GM21528 (cell line): ENCODE measurements around the gene ULK3.

Experiments used
- ATAC-seq: cut with Tn5 transposase; IDR thresholded peaks from one replicate; pipeline ENCODE4 v1.9.1; 2021; ENCODE audit warnings: mild to moderate bottlenecking, moderate library complexity; ENCODE audit not compliant: unreplicated experiment, low FRiP score

ULK3 gene

DNA sequence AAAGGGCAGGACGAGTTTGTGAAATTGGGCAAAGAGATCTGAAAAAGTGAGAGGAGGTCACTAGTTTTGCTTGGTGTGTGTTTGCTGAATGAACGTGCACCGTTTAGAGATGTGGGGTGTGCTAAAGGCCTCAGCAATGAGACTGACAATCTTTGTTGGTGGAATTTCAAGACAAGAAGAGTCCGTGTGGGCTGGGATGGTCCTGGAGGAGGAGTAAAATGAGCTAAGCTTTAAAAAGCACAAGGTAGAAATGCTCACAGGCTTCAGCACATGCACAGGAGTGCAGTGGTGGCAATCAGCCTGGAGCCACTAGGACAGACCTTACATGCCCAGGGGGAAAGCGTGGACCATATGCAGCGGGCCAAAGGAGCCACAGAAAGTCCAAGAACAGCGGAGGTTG, 18.0 kb downstream of the ULK3 start:
- ATAC-seq, result no peak

DNA sequence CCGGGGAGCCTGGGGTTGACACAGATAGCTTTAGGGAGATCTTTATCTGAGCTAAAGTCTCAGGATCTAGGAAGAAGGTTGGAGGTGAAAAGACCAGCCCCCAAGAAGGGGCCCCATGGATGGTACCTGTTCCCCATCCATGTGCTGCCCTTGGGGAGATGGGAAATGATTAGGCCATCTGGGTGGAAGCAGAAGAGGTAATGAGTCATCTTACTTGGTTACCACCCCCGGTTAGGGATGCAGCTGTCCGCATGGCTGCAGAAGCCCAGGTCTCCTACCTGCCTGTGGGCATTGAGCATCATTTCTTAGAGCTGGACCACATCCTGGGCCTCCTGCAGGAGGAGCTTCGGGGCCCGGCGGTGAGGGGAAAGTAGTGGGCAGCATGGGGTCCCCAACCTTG, 19.6 kb downstream of the ULK3 start:
- no peak for ATAC-seq

DNA sequence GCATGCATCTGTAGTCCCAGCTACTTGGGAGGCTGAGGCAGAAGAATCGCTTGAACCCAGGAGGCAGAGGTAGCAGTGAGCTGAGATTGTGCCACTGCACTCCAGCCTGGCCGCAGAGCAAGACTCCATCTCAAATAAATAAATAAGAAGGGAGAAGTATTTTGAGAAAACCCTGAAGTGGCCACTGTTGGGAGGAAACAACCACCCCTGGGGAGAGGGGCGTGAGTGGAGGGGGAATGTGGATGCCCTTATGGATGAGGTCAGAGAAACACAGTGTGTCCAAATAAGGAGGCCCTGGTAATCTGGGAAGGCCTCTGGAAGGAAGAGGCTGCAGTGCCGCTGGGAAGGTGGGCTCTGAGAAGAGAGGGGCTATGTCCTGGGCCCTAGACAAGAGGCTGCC, 20.7 kb downstream of the ULK3 start:
- ATAC-seq, result no peak

DNA sequence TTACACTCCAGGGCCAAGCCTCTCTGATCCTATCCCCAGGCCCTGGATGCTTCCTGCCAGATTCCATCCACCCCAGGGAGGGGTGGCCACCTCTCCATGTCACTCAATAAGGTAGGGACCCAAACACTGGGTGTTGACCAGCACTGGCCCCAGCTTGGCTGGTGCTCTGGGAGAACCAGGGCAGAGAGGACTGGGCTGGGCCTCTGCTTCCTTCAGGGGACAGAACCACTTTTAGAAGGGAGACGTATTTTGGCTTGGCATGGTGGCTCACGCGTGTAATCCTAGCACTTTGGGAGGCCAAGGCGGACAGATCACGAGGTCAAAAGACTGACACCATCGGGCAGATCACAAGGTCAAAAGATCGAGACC, 21.2 kb downstream of the ULK3 start:
- no peak for ATAC-seq

DNA sequence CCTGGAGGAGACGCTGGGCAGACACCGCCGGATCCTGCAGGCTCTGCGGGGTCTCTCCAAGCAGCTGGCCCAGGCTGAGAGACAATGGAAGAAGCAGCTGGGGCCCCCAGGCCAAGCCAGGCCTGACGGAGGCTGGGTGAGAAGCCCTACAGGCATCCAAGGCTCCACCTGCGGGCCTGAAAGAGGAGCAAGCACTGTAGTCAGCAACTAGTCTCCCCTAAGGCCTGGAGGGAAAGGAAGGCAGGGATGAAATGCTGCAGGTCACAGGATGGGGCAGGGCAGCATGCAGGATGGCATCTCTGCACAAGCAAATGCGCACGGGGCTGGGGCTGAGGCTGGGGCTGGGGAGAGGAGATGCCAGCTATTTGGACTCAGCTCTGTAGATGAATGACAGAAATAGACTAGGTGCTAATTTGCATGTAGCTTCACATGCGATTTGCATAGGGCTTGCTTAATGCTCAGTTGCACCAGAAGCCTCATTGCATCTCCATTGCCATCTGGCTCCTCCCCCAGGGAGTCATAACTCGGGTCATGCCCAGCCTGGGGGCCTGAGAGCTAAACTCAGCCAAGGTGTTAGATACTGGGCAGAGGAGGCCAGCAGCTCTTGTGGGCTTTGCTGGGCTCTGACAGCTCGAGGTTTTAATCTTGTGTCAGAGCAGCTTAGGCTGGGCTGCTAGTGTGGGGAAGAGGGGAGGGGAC, 21.7 kb downstream of the ULK3 start:
- peak; percentile 60 for ATAC-seq

DNA sequence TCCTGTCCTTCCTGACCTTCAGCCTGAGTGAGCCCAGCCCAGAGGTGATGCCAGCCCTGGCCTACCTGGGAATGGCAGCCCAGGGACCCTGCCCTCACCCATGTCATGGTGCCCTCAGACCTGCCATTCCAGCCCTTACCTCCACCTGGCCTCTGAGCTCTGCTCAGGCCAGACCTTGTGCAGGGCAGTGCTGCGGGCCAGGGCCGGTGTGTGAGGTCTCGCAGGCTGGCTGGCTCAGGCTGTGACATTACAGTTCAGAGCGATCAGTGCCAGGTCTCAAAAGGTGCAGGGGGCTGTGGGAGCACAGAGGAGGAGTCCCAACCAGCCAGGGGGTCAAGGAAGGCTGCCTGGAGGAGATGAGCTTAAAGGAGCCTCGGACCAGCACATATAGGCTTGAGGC, 22.9 kb downstream of the ULK3 start:
- no peak for ATAC-seq

DNA sequence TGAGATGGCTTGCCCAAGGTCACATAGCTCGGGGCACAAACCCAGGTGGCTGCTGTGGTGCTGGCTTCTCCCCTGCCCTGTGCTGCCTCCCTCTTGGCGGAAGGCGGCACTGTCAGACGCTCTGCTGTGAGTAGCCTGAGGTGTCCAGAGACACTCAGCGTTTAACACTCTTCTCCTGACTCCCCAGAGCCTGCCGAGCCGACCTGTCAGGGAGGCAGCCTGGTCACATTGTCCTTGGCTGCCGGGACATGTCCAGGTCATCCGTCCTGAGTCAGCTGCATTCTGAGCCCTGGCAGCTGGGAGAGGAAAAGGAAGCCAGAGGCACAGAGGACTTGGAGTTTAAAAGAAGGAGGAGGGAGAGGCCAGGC, 25.6 kb downstream of the ULK3 start:
- ATAC-seq, result no peak

DNA sequence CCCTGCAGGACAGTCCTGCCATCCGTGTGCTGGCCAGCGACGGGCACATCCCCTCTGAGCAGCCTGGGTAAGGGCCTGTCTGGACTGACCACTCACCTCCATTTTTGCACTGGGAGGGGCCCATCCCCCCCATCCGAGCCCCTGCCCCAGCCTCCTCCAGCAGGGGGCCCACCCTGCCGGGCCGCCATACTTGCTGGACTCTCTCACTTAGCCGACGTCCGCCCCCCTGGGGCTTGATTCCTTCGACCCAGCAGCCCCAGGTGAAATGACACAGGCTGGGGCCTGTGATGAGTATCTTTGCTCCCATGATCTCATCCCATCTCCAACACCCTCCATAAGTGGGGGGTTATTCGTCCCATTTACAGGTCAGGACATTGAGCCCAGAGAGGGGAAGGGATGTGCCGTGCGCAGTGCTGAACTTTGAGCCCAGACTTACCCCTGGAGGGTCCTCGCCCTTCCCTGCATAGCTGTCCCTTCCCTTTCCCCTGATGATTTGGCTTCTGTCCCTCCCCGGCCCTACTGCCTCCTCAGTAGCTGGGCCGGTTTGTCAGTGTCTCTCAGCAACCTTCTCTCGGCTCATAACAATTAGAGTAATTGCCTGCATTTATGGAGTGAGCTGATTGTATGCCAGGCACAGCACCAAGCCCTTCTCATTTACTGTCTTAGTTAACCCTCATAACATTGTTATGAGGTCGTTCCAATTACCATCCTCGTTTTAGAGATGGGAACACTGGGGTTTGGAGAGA, 26.2 kb downstream of the ULK3 start:
- no peak for ATAC-seq

DNA sequence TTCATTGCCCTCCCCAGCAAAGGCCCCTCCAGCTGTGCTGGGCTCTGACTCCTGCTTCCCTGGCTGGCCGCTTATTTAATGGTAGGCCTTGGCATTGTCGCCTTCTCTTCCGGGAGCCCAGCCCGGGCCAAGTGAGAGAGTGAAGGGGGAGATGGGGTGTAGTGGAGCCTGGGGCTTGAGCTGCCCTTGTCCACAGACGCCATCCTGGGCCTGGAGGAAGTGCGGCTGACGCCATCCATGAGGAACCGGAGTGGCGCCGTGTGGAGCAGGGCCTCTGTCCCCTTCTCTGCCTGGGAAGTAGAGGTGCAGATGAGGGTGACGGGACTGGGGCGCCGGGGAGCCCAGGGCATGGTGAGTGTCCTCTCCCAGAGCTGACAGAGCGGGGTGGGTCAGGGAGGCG, 27.0 kb downstream of the ULK3 start:
- no peak for ATAC-seq

DNA sequence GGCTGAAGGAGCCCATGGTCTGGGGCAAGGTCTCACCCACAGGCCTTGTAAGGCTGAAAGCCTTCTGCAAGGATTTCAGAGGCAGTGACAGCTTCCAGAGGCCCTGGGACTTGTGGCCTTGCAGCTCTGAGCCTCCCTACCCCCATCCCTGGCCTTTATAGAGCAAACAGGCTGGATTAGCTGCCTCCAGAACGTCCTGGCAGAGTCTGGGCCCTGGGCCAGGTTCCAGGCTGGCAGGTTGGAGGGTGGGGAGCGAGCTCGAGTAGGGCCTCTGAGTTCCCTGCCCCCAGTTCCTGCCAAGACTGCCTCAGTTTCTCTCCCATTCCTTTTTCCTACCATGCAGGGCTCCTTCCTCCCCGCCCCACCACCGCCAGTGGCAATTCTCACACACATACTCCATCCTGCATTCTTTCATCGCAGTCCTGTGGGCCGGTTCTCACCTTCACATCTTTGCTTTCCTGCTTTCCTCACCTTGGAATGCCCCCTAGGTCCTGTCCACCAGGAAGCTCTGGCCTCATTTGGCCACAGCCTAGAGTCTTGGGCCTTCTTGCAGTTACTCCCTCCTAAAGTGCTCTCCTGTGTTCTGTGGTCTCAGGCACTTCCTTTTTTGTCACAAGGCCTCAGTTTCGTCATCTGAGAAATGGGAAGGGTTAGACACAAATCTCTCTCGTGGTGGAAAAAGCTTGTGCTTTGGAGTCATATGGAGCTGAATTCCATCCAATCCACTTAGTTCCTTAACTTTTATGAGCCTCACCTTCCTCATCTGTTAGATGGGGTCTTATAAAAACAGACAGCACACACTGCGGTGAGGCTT, 27.6 kb downstream of the ULK3 start:
- ATAC-seq, result no peak

DNA sequence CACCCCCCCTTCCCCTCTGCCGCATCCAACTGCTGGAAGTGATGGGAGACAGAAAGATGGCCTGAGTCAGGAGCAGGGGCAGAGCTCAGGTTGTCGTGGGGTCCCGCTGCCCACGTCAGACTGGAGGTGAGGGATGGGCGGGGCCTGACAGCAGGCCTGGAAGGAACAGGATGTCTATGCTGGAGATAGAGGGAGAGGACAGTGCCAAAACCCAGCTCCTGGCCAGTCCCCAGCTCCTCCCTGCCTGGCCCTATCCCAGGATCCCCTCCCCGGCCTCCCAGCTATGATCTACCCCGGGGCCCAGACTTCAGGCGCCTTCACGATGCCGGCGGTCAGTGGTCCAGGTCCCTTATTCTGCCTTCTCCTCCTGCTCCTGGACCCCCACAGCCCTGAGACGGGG, 30.4 kb downstream of the ULK3 start, which contains the start of gene LMAN1L:
Gene LMAN1L, plus strand, starts transcription at position 303 of the 400 bp plus-strand sequence. Its CDS starts 20 bp downstream, at position 323.
- no peak for ATAC-seq

DNA sequence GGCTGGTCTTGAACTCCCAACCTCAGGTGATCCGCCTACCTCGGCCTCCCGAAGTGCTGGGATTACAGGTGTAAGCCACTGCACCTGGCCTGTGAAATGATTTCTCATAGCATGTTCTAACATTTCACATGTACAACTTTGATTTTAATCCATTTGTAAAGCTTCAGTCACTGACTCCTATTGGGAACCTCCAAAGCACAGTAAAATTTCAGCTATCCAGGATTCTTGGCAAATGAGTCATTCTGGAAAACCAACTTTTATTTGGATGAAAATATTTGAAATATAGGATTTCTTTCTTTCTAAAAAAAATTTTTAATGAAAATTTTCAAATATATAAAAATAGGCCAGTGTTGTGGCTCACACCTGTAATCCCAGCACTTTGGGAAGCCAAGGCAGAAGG, 33.0 kb downstream of the ULK3 start:
- ATAC-seq, result no peak

DNA sequence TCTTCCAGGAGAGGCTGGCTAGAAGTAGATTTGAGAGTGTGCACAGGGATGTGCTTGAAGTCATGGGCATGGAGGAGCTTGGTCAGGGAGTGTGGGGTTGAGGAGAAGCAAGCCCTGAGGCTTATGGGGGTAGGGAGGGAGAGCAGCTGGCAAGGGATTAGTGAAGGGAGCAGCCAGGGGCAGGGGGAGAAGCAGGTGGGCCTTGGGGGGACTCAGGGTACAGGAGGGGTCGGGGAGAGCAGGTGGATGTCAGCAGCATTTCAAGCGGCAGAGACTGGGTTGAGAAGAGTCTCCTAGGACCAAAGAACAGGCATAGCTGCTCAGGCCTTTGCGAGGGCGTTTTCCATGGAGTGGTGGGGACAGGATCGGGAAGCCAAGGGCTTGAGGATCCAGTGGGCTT, 33.7 kb downstream of the ULK3 start:
- ATAC-seq, result no peak

DNA sequence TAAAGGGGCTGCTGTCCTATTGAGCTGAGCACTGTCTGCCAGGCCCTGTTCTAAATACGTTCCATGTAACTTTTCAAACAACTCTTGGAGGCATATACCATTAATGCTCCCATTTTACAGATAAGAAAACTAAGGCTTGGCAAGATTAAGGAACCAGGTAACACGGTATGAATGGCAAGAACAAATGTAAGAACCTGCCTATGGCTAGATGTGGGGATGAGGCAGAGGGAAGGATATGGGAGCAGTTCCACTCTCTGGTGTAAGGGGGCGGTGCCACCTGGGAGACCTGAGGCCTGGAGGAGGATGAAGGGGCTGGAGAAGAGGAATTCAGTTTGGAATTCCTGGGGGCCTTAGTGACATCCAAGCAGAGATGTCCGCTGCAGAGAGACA, 34.1 kb downstream of the ULK3 start:
- no peak for ATAC-seq

DNA sequence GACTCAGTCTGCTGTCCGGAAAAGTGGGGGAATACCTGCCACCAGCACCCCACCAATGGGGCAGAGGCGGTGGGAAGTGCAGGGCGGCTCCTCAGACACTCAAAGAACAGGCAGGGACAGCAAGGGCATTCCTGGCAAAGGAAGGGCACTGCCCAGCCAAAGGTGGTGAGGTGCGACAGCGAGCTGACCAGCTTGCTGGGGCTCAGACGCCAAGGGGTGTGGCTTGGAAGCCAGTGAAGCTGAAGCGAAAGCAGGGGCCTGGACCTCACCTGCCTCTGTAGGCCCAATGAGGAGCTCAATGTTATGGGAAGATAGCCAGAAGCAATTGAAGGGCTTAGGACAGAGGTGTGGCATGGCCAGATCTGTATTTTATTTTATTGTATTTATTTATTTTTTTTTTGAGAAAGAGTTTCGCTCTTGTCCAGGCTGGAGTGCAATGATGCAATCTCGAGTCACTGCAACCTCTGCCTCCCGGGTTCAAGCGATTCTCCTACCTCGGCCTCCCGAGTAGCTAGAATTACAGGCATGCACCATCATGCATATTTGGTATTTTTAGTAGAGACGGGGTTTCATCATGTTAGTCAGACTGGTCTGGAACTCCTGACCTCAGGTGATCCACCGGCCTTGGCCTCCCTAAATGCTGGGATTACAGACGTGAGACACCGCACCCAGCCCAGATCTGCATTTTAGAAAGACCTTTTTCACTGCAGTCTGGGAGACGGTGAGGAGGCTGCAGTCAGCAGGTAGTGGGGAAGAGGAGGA, 34.7 kb downstream of the ULK3 start:
- no peak for ATAC-seq

DNA sequence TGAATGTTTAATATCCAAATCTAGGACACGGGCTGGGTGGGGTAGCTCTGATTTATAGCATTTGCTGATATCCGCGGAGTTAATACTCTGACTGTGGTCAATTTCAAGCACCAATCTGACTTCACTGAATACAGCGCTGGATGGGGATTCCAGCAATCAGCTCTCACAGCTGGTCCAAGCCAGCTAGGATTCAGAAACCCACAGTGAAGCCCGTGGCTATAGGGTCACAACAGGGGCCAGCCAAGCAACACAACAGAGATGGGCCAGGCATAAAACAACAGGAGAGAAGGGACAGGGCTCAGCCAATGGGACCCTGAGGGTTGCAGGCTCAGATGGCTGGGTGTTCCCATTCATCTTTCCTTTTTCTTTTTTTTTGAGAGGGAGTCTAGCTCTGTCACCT, 35.7 kb downstream of the ULK3 start:
- ATAC-seq, result no peak

DNA sequence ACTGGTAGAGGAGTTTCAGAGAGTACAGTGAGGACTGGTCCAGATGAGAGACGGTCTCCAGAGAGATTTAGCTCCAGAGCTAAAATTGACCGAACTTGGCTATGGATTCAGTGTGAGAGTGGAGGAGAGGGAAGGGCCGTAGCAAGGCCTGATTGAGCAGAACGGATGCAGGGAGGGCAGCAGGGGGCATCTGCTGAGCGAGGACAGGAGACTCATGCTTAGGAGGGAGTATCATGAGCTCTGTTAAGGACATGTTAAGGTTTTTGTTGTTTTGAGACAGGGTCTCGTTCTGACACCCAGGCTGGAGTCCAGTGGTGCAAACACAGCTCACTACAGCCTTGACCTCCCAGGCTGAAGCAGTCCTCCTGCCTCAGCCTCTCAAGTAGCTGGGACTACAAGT, 38.0 kb downstream of the ULK3 start:
- ATAC-seq, result no peak

DNA sequence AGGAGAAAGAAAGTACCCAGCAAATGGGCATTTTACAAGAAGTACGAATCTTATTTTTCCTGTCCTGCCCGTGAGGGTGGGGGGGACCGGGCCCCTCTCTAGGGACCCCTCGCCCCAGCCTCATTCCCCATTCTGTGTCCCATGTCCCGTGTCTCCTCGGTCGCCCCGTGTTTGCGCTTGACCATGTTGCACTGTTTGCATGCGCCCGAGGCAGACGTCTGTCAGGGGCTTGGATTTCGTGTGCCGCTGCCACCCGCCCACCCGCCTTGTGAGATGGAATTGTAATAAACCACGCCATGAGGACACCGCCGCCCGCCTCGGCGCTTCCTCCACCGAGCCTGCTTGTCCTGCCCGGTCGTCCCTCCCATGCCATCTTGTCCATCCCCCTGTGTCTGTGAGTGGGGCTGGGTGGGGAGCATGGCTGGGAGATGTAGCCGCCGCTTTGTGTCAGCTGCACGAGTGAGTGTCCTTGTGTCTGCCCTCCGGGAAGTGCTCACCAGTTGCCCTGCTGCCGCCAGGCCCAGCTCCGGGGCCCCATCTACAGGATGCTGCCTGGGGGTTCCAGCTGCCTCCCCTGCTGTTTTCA, 40.0 kb downstream of the ULK3 start:
- ATAC-seq, result no peak

DNA sequence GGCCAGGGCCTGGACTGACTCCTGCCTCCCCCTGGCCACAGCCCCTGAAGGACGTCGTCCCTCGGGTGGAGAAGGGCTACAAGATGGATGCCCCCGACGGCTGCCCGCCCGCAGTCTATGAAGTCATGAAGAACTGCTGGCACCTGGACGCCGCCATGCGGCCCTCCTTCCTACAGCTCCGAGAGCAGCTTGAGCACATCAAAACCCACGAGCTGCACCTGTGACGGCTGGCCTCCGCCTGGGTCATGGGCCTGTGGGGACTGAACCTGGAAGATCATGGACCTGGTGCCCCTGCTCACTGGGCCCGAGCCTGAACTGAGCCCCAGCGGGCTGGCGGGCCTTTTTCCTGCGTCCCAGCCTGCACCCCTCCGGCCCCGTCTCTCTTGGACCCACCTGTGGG, 40.7 kb downstream of the ULK3 start:
- ATAC-seq, result no peak

DNA sequence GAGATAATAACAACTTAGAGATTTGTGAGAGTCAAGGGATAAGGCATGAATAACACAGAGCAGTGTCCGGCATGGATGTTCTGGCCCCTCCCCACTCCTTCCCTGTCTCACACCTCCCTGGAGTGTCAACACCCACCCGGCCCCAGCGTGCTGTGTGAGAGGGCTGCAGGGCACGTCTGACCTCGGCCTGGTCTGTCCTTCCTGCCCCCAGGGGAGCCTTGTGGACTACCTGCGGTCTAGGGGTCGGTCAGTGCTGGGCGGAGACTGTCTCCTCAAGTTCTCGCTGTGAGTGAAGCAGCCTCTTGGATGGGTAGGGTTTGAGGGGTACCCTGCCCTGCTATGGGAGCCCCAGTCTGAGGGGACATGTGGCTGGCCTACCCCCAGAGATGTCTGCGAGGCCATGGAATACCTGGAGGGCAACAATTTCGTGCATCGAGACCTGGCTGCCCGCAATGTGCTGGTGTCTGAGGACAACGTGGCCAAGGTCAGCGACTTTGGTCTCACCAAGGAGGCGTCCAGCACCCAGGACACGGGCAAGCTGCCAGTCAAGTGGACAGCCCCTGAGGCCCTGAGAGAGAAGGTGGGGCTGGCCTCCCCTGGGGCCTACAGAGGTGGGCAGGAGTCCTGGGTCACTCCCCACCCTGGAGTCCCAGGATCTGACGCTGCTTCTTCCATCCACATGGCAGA, 41.5 kb downstream of the ULK3 start:
- ATAC-seq, result no peak
